ENCODE measurements around the gene XXYLT1. TPM values are rescaled to one million over a fixed set of nuclear protein-coding genes. Genes with fewer than 3 reads are reported as not detected.

The XXYLT1 gene
- total and polyA plus RNA-seq, 2 of the 4 experiments (the other 2 are of a cell fraction), result 14.7 to 18.1 TPM

DNA sequence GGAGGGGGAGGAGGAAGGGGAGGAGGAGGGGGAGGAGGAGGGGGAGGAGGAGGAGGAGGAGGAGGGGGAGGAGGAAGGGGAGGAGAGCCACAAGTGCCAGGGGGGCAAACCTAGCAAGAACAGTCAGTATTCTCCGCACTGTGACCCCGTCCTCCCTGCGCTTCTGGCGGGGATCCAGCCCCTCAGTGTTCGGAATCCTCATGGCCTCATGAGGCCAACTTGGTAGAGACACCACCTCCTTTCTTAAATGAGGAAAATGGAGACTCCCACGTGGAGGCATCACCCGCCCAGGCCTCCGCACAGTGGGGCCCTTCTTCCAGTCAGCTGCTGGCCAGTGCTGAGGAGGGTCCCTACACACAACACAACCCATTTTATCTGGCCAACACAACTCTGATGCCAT is 163.4 kb downstream of the XXYLT1 start:
- no peak for DNase-seq
- no peak overlapping the region for H2BK120ac ChIP-seq (ENCODE audit: low read depth, low read length)
- ATAC-seq (ENCODE audit: low read depth), result no peak
- no peak overlapping the region for H4K8ac ChIP-seq (ENCODE audit: low read depth in 2 of 2, low read length in 2 of 2)
- H3K9ac ChIP-seq (ENCODE audit: low read depth, low read length), result no peak overlapping the region
- no peak overlapping the region for H2AK9ac ChIP-seq (replicated peaks; ENCODE audit: low read depth, low read length, poor library complexity)
- no peak overlapping the region for H4K5ac ChIP-seq (ENCODE audit: low read depth, low read length)
- WGBS, 2 experiments (ENCODE audit: extremely low coverage in 2 of 2, insufficient read length in 1 of 2), result 100% methylated on average over 4 of the region's 8 CpGs; no CpG with 5 or more reads in 1 of the 2 experiments
- in situ Hi-C loops (cut with MboI; ENCODE audit: low sequenced_read_pairs) (loop anchor here (5.0 kb wide), 1 partner anchor 430 kb away; no protein-coding TSS in a partner anchor), dilution Hi-C loops (cut with HindIII; ENCODE audit: low sequenced_read_pairs, unreplicated experiment) (no loop called here), intact Hi-C loops (cut with micrococcal nuclease) (loop anchor here (5.0 kb wide), 1 partner anchor 90 kb away; no protein-coding TSS in a partner anchor)
- ChIA-PET POLR2A (ENCODE audit: unreplicated experiment) (no interaction called here), CTCF (interaction anchor here (0.7 to 1.5 kb wide), 4 partner anchors 15 to 436 kb away, joined by 3 to 7 read pairs (median 4); partner anchors contain the start of gene LSG1)
- TF ChIP-seq SMC3 (IDR thresholded peaks at IDR 0.05; ENCODE audit: low read depth, low read length), result no peak
- no peak for TF ChIP-seq NFE2L2 (IDR thresholded peaks at IDR 0.05; ENCODE audit: low read depth, low read length)
- TF ChIP-seq POLR2A (IDR thresholded peaks at IDR 0.05; ENCODE audit: low read depth, low read length), result no peak
- no peak for TF ChIP-seq BHLHE40 (IDR thresholded peaks at IDR 0.05; ENCODE audit: low read depth, low read length)
- TF ChIP-seq, protein P1, sequence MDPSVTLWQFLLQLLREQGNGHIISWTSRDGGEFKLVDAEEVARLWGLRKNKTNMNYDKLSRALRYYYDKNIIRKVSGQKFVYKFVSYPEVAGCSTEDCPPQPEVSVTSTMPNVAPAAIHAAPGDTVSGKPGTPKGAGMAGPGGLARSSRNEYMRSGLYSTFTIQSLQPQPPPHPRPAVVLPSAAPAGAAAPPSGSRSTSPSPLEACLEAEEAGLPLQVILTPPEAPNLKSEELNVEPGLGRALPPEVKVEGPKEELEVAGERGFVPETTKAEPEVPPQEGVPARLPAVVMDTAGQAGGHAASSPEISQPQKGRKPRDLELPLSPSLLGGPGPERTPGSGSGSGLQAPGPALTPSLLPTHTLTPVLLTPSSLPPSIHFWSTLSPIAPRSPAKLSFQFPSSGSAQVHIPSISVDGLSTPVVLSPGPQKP (IDR thresholded peaks at IDR 0.05; ENCODE audit: borderline replicate concordance, low read depth, low read length), result no peak
- TF ChIP-seq RFX5 (IDR thresholded peaks at IDR 0.05; ENCODE audit: low read depth, low read length), result no peak
- TF ChIP-seq, protein P2, sequence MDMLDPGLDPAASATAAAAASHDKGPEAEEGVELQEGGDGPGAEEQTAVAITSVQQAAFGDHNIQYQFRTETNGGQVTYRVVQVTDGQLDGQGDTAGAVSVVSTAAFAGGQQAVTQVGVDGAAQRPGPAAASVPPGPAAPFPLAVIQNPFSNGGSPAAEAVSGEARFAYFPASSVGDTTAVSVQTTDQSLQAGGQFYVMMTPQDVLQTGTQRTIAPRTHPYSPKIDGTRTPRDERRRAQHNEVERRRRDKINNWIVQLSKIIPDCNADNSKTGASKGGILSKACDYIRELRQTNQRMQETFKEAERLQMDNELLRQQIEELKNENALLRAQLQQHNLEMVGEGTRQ (IDR thresholded peaks at IDR 0.05; ENCODE audit: low read depth, low read length), result no peak
- TF ChIP-seq MAZ (IDR thresholded peaks at IDR 0.05; ENCODE audit: borderline replicate concordance, low read depth, low read length), result no peak
- no peak for TF ChIP-seq CEBPB (IDR thresholded peaks at IDR 0.05; ENCODE audit: low read depth, low read length)
- TF ChIP-seq RAD21 (IDR thresholded peaks at IDR 0.05; ENCODE audit: low read length), result no peak
- no peak for TF ChIP-seq MAFK (IDR thresholded peaks at IDR 0.05; ENCODE audit: low read depth, low read length)
- no peak for TF ChIP-seq CHD1 (IDR thresholded peaks at IDR 0.05; ENCODE audit: low read depth, low read length)
- no peak for TF ChIP-seq RCOR1 (IDR thresholded peaks at IDR 0.05; ENCODE audit: insufficient replicate concordance, low read length)
- TF ChIP-seq MXI1 (IDR thresholded peaks at IDR 0.05; ENCODE audit: borderline replicate concordance, low read depth, low read length), result no peak
- no peak overlapping the region for H3K23ac ChIP-seq (ENCODE audit: low read depth, low read length)
- H3K79me1 ChIP-seq (ENCODE audit: low read depth in 1 of 2, low read length in 2 of 2), result peaks cover 4 to 28% of the 10 kb centered on the region in 2 experiments; a peak in 3 of 4 replicates
- H3K9me1 ChIP-seq (ENCODE audit: insufficient read depth, low read length), result peaks cover 19% of the 10 kb centered on the region
- H3K36me3 ChIP-seq (ENCODE audit: control insufficient read depth, insufficient read depth, low read length), result no peaks in the 10 kb centered on the region
- H3K56ac ChIP-seq (ENCODE audit: extremely low read depth, insufficient read depth, low read length), result no peak overlapping the region
- peaks cover 6% of the 10 kb centered on the region for H3K4me1 ChIP-seq (ENCODE audit: control insufficient read depth, insufficient read depth, low read length)
- H3K18ac ChIP-seq (ENCODE audit: low read depth, low read length), result no peak overlapping the region
- BruUV-seq (replicated peaks), result no TSS peak
- no peak overlapping the region for H2BK15ac ChIP-seq (ENCODE audit: low read depth, low read length)
- no peak overlapping the region for H3K4ac ChIP-seq (ENCODE audit: low read depth, low read length)
- no peaks in the 10 kb centered on the region for H4K20me1 ChIP-seq (ENCODE audit: insufficient read depth, low read length)
- H3K4me3 ChIP-seq (ENCODE audit: insufficient read depth, low read depth, low read length), result no peak overlapping the region
- H2AFZ ChIP-seq (replicated peaks; ENCODE audit: low read length, poor library complexity), result no peak overlapping the region
- no peak overlapping the region for H4K91ac ChIP-seq (ENCODE audit: insufficient read depth, low read depth, low read length)
- no peak overlapping the region for H2BK5ac ChIP-seq (ENCODE audit: low read depth, low read length, poor library complexity, severe bottlenecking)
- no peak overlapping the region for H3K4me2 ChIP-seq (ENCODE audit: low read depth, low read length)
- no peak overlapping the region for H2AK5ac ChIP-seq (ENCODE audit: low read depth, low read length)
- H3K9me3 ChIP-seq (ENCODE audit: control insufficient read depth, insufficient read depth, low read length), result no peaks in the 10 kb centered on the region
- no peak overlapping the region for H2BK20ac ChIP-seq (ENCODE audit: low read depth, low read length)
- no peaks in the 10 kb centered on the region for H3K27me3 ChIP-seq (ENCODE audit: control insufficient read depth, insufficient read depth, low read length)
- no peak overlapping the region for H3K14ac ChIP-seq (replicated peaks; ENCODE audit: low read depth, low read length)
- no peak overlapping the region for H3K27ac ChIP-seq (ENCODE audit: insufficient read depth, low read length)

Data from IMR-90 (cell line).